ENCODE results near the gene BCAR3. TPM values are rescaled to one million over a fixed set of nuclear protein-coding genes. Genes with fewer than 3 reads are reported as not detected.

BCAR3 gene
- total and polyA plus RNA-seq, 2 of the 4 experiments (the other 2 are of a cell fraction), result 41.4 to 46.4 TPM

GRCh38 chr1:93652323-93652949, 29.2 kb downstream of the BCAR3 start (continued):
- TF ChIP-seq MAFK (IDR thresholded peaks at IDR 0.05; ENCODE audit: low read depth, low read length), result no peak

- no peak overlapping the region for H2BK5ac ChIP-seq (ENCODE audit: low read depth, low read length, poor library complexity, severe bottlenecking)
- ATAC-seq (ENCODE audit: low read depth), result no peak
- no peak overlapping the region for H4K8ac ChIP-seq (ENCODE audit: low read depth in 2 of 2, low read length in 2 of 2)
- intact Hi-C loops (cut with micrococcal nuclease) (no loop called here), in situ Hi-C loops (cut with MboI; ENCODE audit: low sequenced_read_pairs) (no loop called here), dilution Hi-C loops (cut with HindIII; ENCODE audit: low sequenced_read_pairs, unreplicated experiment) (no loop called here)
- DNase-seq, result no peak
- H2AK5ac ChIP-seq (ENCODE audit: low read depth, low read length), result no peak overlapping the region
- H3K4me3 ChIP-seq (ENCODE audit: insufficient read depth, low read depth, low read length), result no peak overlapping the region
- H4K20me1 ChIP-seq (ENCODE audit: insufficient read depth, low read length), result peaks cover 56% of the 10 kb centered on the region
- no peak overlapping the region for H2BK120ac ChIP-seq (ENCODE audit: low read depth, low read length)
- no peak overlapping the region for H4K91ac ChIP-seq (ENCODE audit: insufficient read depth, low read depth, low read length)
- H2AK9ac ChIP-seq (replicated peaks; ENCODE audit: low read depth, low read length, poor library complexity), result no peak overlapping the region
- WGBS, 2 experiments (ENCODE audit: extremely low coverage in 2 of 2, insufficient read length in 1 of 2), result 90% methylated on average over 3 of the region's 8 CpGs; no CpG with 5 or more reads in 1 of the 2 experiments
- 0 out of 2 replicates have a peak overlapping the region, but pooled peaks have one; percentile 41 for H3K18ac ChIP-seq (ENCODE audit: low read depth, low read length)
- H2BK15ac ChIP-seq (ENCODE audit: low read depth, low read length), result no peak overlapping the region
- H3K79me1 ChIP-seq (ENCODE audit: low read depth in 1 of 2, low read length in 2 of 2), result peaks cover 46 to 89% of the 10 kb centered on the region in 2 experiments
- POLR2A ChIA-PET (ENCODE audit: unreplicated experiment), result no interaction called here
- peaks cover 50% of the 10 kb centered on the region for H3K9me1 ChIP-seq (ENCODE audit: insufficient read depth, low read length)
- H3K4me2 ChIP-seq (ENCODE audit: low read depth, low read length), result no peak overlapping the region
- no peak overlapping the region; the same call in 1 of the 2 replicates for H4K5ac ChIP-seq (ENCODE audit: low read depth, low read length)
- no peak overlapping the region for H3K14ac ChIP-seq (replicated peaks; ENCODE audit: low read depth, low read length)
- no peak overlapping the region for H3K56ac ChIP-seq (ENCODE audit: extremely low read depth, insufficient read depth, low read length)
- peaks cover 16% of the 10 kb centered on the region for H3K36me3 ChIP-seq (ENCODE audit: control insufficient read depth, insufficient read depth, low read length)
- H3K9ac ChIP-seq (ENCODE audit: low read depth, low read length), result no peak overlapping the region
- no peak overlapping the region for H3K23ac ChIP-seq (ENCODE audit: low read depth, low read length)
- H2AFZ ChIP-seq (replicated peaks; ENCODE audit: low read length, poor library complexity), result no peak overlapping the region
- no peaks in the 10 kb centered on the region for H3K27me3 ChIP-seq (ENCODE audit: control insufficient read depth, insufficient read depth, low read length)
- no peaks in the 10 kb centered on the region; the same call in 1 of the 2 replicates for H3K9me3 ChIP-seq (ENCODE audit: control insufficient read depth, insufficient read depth, low read length)
- no peak overlapping the region for H2BK20ac ChIP-seq (ENCODE audit: low read depth, low read length)
- H3K4me1 ChIP-seq (ENCODE audit: control insufficient read depth, insufficient read depth, low read length), result peaks cover 9% of the 10 kb centered on the region
- H3K4ac ChIP-seq (ENCODE audit: low read depth, low read length), result no peak overlapping the region
- H3K27ac ChIP-seq (ENCODE audit: insufficient read depth, low read length), result no peak overlapping the region
- CTCF ChIA-PET, result no interaction called here
- no TSS peak for BruUV-seq (replicated peaks)
- TF ChIP-seq, protein P1, sequence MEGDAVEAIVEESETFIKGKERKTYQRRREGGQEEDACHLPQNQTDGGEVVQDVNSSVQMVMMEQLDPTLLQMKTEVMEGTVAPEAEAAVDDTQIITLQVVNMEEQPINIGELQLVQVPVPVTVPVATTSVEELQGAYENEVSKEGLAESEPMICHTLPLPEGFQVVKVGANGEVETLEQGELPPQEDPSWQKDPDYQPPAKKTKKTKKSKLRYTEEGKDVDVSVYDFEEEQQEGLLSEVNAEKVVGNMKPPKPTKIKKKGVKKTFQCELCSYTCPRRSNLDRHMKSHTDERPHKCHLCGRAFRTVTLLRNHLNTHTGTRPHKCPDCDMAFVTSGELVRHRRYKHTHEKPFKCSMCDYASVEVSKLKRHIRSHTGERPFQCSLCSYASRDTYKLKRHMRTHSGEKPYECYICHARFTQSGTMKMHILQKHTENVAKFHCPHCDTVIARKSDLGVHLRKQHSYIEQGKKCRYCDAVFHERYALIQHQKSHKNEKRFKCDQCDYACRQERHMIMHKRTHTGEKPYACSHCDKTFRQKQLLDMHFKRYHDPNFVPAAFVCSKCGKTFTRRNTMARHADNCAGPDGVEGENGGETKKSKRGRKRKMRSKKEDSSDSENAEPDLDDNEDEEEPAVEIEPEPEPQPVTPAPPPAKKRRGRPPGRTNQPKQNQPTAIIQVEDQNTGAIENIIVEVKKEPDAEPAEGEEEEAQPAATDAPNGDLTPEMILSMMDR (conservative IDR thresholded peaks at IDR 0.05; ENCODE audit: low read depth, low read length), result no peak
- TF ChIP-seq NFE2L2 (IDR thresholded peaks at IDR 0.05; ENCODE audit: low read depth, low read length) (no peak), BHLHE40 (IDR thresholded peaks at IDR 0.05; ENCODE audit: low read depth, low read length) (no peak), FOS (IDR thresholded peaks at IDR 0.05; ENCODE audit: low read depth, low read length) (no peak), RCOR1 (IDR thresholded peaks at IDR 0.05; ENCODE audit: insufficient replicate concordance, low read length) (no peak), CEBPB (IDR thresholded peaks at IDR 0.05; ENCODE audit: low read depth, low read length) (no peak), RFX5 (IDR thresholded peaks at IDR 0.05; ENCODE audit: low read depth, low read length) (no peak), RAD21 (IDR thresholded peaks at IDR 0.05; ENCODE audit: low read length) (no peak), ELK1 (IDR thresholded peaks at IDR 0.05; ENCODE audit: borderline replicate concordance, low read depth, low read length) (no peak), SMC3 (IDR thresholded peaks at IDR 0.05; ENCODE audit: low read depth, low read length) (no peak), MAZ (IDR thresholded peaks at IDR 0.05; ENCODE audit: borderline replicate concordance, low read depth, low read length) (no peak), MAFK (IDR thresholded peaks at IDR 0.05; ENCODE audit: low read depth, low read length) (no peak), POLR2A (IDR thresholded peaks at IDR 0.05; ENCODE audit: low read depth, low read length) (no peak), MXI1 (IDR thresholded peaks at IDR 0.05; ENCODE audit: borderline replicate concordance, low read depth, low read length) (no peak)
These were observed 29.9 kb downstream of the BCAR3 start for GRCh38 chr1:93651695-93652094.

Data from IMR-90 (cell line).